Esophagus muscularis mucosa (tissue), 4 donors: ENCODE results near the gene ETV2.

Experiments
- EP300 ChIP-seq: sonication (generic); formaldehyde crosslinking; IDR thresholded peaks from one replicate; pipeline ENCODE4 v1.6.1; 2017; ENCODE audit warnings: antibody characterized with exemption
- POLR2AphosphoS5 ChIP-seq, 2 donors: sonication (generic); formaldehyde crosslinking; IDR thresholded peaks; one replicate each; pipeline ENCODE4 v1.6.1; 2017; ENCODE audit warnings: antibody characterized with exemption in 2 of 2
- TF ChIP-seq, protein P1 (sequence below), 3 experiments: fragments of 200-600 bp in 2 of 3; fragments of 450-650 bp in 1 of 3; sonication (generic) in 2 of 3; IDR thresholded peaks; one replicate each; pipeline ENCODE4 v1.5.1; 2017 to 2019; ENCODE audit warnings: antibody characterized with exemption in 3 of 3, mild to moderate bottlenecking in 2 of 3, moderate library complexity in 1 of 3

DNA sequence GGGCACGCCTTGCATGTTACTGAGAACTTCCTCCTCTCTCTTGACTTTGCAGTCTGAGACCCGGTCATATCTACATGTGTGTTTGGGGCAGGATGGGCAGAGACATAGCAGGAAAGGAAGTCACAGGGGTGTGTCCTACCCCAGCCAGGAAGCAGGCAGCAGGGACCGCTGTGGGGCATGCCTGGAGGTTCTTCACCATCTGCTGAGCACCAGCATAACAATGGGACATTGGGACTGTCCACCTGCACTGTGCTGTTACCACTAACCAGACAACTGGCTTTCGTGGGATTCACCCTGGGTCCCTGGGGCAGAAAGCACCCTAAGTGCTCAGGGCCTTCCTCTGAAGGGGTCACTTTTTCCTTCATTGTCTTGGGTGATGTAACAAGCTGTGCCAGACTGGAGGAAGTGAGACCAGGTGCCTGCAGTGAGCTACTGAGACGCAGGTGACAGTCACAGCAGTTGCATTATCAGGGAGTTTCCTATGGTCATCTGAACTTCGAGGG is 31.6 kb upstream of the ETV2 start:
- no peak for TF ChIP-seq EP300
- TF ChIP-seq, protein P1, sequence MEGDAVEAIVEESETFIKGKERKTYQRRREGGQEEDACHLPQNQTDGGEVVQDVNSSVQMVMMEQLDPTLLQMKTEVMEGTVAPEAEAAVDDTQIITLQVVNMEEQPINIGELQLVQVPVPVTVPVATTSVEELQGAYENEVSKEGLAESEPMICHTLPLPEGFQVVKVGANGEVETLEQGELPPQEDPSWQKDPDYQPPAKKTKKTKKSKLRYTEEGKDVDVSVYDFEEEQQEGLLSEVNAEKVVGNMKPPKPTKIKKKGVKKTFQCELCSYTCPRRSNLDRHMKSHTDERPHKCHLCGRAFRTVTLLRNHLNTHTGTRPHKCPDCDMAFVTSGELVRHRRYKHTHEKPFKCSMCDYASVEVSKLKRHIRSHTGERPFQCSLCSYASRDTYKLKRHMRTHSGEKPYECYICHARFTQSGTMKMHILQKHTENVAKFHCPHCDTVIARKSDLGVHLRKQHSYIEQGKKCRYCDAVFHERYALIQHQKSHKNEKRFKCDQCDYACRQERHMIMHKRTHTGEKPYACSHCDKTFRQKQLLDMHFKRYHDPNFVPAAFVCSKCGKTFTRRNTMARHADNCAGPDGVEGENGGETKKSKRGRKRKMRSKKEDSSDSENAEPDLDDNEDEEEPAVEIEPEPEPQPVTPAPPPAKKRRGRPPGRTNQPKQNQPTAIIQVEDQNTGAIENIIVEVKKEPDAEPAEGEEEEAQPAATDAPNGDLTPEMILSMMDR (IDR thresholded peaks at IDR 0.05) = no peak
- no peak for TF ChIP-seq POLR2AphosphoS5 (IDR thresholded peaks at IDR 0.05)
